ENCODE measurements around the gene DIO3. TPM values are rescaled to one million over a fixed set of nuclear protein-coding genes. Genes with fewer than 3 reads are reported as not detected.

DIO3 gene
- total and polyA plus RNA-seq, 2 of the 13 experiments (the other 11 are each of a cell fraction or from before 2014, with no cell fraction given): not detected

- TF ChIP-seq HOMEZ (CRISPR knock-in tag; IDR thresholded peaks at IDR 0.05; ENCODE audit: low read depth) (no peak), ZMAT3 (CRISPR knock-in tag; conservative IDR thresholded peaks at IDR 0.05) (no peak), KAT2B (IDR thresholded peaks at IDR 0.05; ENCODE audit: borderline replicate concordance, low read depth, low read length) (no peak), ZNF235 (CRISPR knock-in tag; IDR thresholded peaks at IDR 0.05; ENCODE audit: borderline replicate concordance) (no peak), NR1H2 (CRISPR knock-in tag; IDR thresholded peaks at IDR 0.05; ENCODE audit: borderline replicate concordance, low read depth) (no peak), CEBPB (IDR thresholded peaks at IDR 0.05; ENCODE audit: borderline replicate concordance, low read depth, low read length) (no peak), KLF11 (CRISPR knock-in tag; IDR thresholded peaks at IDR 0.05) (no peak), ZNF839 (CRISPR knock-in tag; IDR thresholded peaks at IDR 0.05; ENCODE audit: borderline replicate concordance) (no peak), ZNF841 (CRISPR knock-in tag; IDR thresholded peaks at IDR 0.05; ENCODE audit: borderline replicate concordance) (no peak), PAWR (CRISPR knock-in tag; IDR thresholded peaks at IDR 0.05; ENCODE audit: borderline replicate concordance) (no peak)
These were observed 35.4 kb downstream of the DIO3 start (continued) for GRCh38 chr14:101596742-101597141.

GRCh38 chr14:101598159-101598558, 36.9 kb downstream of the DIO3 start:
- no peaks in the 10 kb centered on the region for H4K20me1 ChIP-seq (ENCODE audit: insufficient read depth, low read length)
- no peak for DNase-seq (ENCODE audit: low spot score)
- H2AFZ ChIP-seq (ENCODE audit: low read length): no peak overlapping the region
- ChIA-PET CTCF (ENCODE audit: low intra/inter-chr PET ratio, low total read pairs) (no interaction called here), POLR2A (no interaction called here)
- FAIRE-seq: no peak
- no peaks in the 10 kb centered on the region for H3K36me3 ChIP-seq (replicated peaks in 1 of 2; ENCODE audit: control insufficient read depth in 1 of 2, insufficient read depth in 2 of 2, low read length in 2 of 2)
- H3K4me3 ChIP-seq (replicated peaks in 1 of 3; ENCODE audit: insufficient read depth in 1 of 3, low read depth in 2 of 3, low read length in 3 of 3): no peak overlapping the region
- intact Hi-C loops (cut with micrococcal nuclease; ENCODE audit: unreplicated experiment): no loop called here
- no peak overlapping the region for H3K4me2 ChIP-seq (ENCODE audit: low read depth, low read length)
- H3K27me3 ChIP-seq (ENCODE audit: control insufficient read depth in 1 of 2, insufficient read depth in 2 of 2, low read length in 2 of 2): peaks cover 4 to 38% of the 10 kb centered on the region in 2 experiments; a peak in 3 of 5 replicates
- no peak overlapping the region for H3K27ac ChIP-seq (ENCODE audit: extremely low read length, insufficient read depth, low read length)
- H3K9me3 ChIP-seq (ENCODE audit: low read length): no peaks in the 10 kb centered on the region
- in situ Hi-C loops (cut with HindIII; ENCODE audit: extremely low pct_ligation_motif_present, low pct_unique_long_range_greater_than_20kb): no loop called here
- H3K9ac ChIP-seq (ENCODE audit: insufficient read depth, low read depth, low read length): no peak overlapping the region
- 14% methylated on average over 6 of the region's 6 CpGs for WGBS (ENCODE audit: low lambda C conversion rate)
- TF ChIP-seq KLF15 (CRISPR knock-in tag; IDR thresholded peaks at IDR 0.05; ENCODE audit: borderline replicate concordance): no peak
- TF ChIP-seq TIGD3 (CRISPR knock-in tag; IDR thresholded peaks at IDR 0.05; ENCODE audit: borderline replicate concordance): no peak
- no peak for TF ChIP-seq CEBPZ (IDR thresholded peaks at IDR 0.05; ENCODE audit: low read length)
- TF ChIP-seq ZBTB10 (CRISPR knock-in tag; IDR thresholded peaks at IDR 0.05; ENCODE audit: borderline replicate concordance): no peak
- no peaks in the 10 kb centered on the region for H3K4me1 ChIP-seq (ENCODE audit: insufficient read depth, low read length)
- no TSS peak for BruUV-seq (replicated peaks)
- no peak for ATAC-seq
- H3K79me2 ChIP-seq (ENCODE audit: insufficient read depth, low read length): no peaks in the 10 kb centered on the region
